H1 (cell line): ENCODE data around the gene SHTN1. TPM values are rescaled to one million over a fixed set of nuclear protein-coding genes. Genes with fewer than 3 reads are reported as not detected.

Source experiments
- CHD1 ChIP-seq: IDR thresholded peaks from 2 replicates; pipeline ENCODE4 v1.6.1; 2012; ENCODE audit warnings: low read depth, low read length, improper control_type of control experiment
- KDM4A ChIP-seq: IDR thresholded peaks from one replicate; pipeline ENCODE4 v1.7.1; 2012; ENCODE audit warnings: low read depth, mild to moderate bottlenecking, moderate library complexity, low read length, inconsistent platforms; ENCODE audit not compliant: severe bottlenecking
- PHF8 ChIP-seq: fragments of 200-600 bp; sonication (generic); conservative IDR thresholded peaks from 2 replicates; pipeline ENCODE4 v1.7.1; 2012; ENCODE audit warnings: low read depth, mild to moderate bottlenecking, inconsistent platforms, low read length, moderate library complexity
- POLR2AphosphoS5 ChIP-seq: IDR thresholded peaks from 2 replicates; pipeline ENCODE4 v1.6.1; 2011; ENCODE audit warnings: low read depth, low read length
- POU5F1 ChIP-seq: IDR thresholded peaks from 2 replicates; pipeline ENCODE4 v1.6.1; 2011; ENCODE audit warnings: low read depth, mild to moderate bottlenecking, low read length, moderate library complexity
- SIRT6 ChIP-seq: IDR thresholded peaks from one replicate; pipeline ENCODE4 v1.7.1; 2012; ENCODE audit warnings: low read length, inconsistent platforms
- SP2 ChIP-seq: IDR thresholded peaks from 2 replicates; pipeline ENCODE4 v1.6.1; 2012; ENCODE audit warnings: mild to moderate bottlenecking, low read length, inconsistent platforms
- SRF ChIP-seq: IDR thresholded peaks from 2 replicates; pipeline ENCODE4 v1.6.1; 2011; ENCODE audit warnings: mild to moderate bottlenecking, low read depth, low read length, moderate library complexity
- TBP ChIP-seq: IDR thresholded peaks from 2 replicates; pipeline ENCODE4 v1.6.1; 2011; ENCODE audit warnings: low read depth, low read length, improper control_type of control experiment
- TEAD4 ChIP-seq: IDR thresholded peaks from 2 replicates; pipeline ENCODE4 v1.6.1; 2012; ENCODE audit warnings: low read depth, low read length, inconsistent platforms, mixed read lengths
- polyA plus RNA-seq, 7 experiments: library from polyadenylated mRNA; depleted of rRNA in 3 of 7; stranded (reverse) in 5 of 7; unstranded in 2 of 7; fragments of >200 nt in 5 of 7; fragments of 200-250 nt in 2 of 7; gene quantifications; 1 replicate in 5 of 7; 2 replicates in 1 of 7; 4 replicates in 1 of 7; pipeline versions ENCODE4 v1.2.1 to v1.2.3, GENCODE V29; 2011 to 2013; ENCODE audit warnings: missing spikeins in 2 of 7, mixed read lengths in 2 of 7
- total RNA-seq: library from RNA; stranded (reverse); fragmentation: NEBNext Ultra II Directional; extraction: Animal tissue kit (Norgen Biotek cat#: 25700); gene quantifications from 2 replicates; pipeline ENCODE4 v1.2.1, GENCODE V29; 2021
- TF ChIP-seq, protein P1 (sequence below): fragments of 300-600 bp; sonication (generic); IDR thresholded peaks from 2 replicates; pipeline ENCODE4 v1.7.1; 2012; ENCODE audit warnings: low read length, moderate library complexity, mild to moderate bottlenecking, inconsistent platforms; ENCODE audit not compliant: insufficient replicate concordance

Gene SHTN1
- total and polyA plus RNA-seq, 2 of the 8 experiments (the other 6 are each of a cell fraction or from before 2014, with no cell fraction given) = 3.3 to 12.7 TPM

DNA sequence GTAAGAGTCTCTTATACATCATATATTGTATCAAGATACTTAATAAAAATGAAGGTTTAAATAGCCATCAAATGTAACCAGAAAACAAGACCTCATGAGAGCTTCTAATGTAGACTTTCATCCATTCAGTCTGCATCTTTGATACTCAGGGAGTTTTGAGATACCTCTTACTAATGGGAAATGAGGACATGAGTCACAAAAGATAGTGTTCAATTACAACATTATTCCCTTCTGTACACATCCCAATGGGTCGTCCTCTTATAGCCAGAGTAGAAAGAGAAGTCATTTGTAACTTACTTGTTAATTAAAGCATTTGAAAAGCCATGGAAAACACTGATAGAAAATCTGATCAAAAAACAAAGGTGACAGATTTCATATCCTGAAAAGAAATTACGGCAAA lies 19.4 kb downstream of the SHTN1 start (continued):
- TF ChIP-seq, protein P1, sequence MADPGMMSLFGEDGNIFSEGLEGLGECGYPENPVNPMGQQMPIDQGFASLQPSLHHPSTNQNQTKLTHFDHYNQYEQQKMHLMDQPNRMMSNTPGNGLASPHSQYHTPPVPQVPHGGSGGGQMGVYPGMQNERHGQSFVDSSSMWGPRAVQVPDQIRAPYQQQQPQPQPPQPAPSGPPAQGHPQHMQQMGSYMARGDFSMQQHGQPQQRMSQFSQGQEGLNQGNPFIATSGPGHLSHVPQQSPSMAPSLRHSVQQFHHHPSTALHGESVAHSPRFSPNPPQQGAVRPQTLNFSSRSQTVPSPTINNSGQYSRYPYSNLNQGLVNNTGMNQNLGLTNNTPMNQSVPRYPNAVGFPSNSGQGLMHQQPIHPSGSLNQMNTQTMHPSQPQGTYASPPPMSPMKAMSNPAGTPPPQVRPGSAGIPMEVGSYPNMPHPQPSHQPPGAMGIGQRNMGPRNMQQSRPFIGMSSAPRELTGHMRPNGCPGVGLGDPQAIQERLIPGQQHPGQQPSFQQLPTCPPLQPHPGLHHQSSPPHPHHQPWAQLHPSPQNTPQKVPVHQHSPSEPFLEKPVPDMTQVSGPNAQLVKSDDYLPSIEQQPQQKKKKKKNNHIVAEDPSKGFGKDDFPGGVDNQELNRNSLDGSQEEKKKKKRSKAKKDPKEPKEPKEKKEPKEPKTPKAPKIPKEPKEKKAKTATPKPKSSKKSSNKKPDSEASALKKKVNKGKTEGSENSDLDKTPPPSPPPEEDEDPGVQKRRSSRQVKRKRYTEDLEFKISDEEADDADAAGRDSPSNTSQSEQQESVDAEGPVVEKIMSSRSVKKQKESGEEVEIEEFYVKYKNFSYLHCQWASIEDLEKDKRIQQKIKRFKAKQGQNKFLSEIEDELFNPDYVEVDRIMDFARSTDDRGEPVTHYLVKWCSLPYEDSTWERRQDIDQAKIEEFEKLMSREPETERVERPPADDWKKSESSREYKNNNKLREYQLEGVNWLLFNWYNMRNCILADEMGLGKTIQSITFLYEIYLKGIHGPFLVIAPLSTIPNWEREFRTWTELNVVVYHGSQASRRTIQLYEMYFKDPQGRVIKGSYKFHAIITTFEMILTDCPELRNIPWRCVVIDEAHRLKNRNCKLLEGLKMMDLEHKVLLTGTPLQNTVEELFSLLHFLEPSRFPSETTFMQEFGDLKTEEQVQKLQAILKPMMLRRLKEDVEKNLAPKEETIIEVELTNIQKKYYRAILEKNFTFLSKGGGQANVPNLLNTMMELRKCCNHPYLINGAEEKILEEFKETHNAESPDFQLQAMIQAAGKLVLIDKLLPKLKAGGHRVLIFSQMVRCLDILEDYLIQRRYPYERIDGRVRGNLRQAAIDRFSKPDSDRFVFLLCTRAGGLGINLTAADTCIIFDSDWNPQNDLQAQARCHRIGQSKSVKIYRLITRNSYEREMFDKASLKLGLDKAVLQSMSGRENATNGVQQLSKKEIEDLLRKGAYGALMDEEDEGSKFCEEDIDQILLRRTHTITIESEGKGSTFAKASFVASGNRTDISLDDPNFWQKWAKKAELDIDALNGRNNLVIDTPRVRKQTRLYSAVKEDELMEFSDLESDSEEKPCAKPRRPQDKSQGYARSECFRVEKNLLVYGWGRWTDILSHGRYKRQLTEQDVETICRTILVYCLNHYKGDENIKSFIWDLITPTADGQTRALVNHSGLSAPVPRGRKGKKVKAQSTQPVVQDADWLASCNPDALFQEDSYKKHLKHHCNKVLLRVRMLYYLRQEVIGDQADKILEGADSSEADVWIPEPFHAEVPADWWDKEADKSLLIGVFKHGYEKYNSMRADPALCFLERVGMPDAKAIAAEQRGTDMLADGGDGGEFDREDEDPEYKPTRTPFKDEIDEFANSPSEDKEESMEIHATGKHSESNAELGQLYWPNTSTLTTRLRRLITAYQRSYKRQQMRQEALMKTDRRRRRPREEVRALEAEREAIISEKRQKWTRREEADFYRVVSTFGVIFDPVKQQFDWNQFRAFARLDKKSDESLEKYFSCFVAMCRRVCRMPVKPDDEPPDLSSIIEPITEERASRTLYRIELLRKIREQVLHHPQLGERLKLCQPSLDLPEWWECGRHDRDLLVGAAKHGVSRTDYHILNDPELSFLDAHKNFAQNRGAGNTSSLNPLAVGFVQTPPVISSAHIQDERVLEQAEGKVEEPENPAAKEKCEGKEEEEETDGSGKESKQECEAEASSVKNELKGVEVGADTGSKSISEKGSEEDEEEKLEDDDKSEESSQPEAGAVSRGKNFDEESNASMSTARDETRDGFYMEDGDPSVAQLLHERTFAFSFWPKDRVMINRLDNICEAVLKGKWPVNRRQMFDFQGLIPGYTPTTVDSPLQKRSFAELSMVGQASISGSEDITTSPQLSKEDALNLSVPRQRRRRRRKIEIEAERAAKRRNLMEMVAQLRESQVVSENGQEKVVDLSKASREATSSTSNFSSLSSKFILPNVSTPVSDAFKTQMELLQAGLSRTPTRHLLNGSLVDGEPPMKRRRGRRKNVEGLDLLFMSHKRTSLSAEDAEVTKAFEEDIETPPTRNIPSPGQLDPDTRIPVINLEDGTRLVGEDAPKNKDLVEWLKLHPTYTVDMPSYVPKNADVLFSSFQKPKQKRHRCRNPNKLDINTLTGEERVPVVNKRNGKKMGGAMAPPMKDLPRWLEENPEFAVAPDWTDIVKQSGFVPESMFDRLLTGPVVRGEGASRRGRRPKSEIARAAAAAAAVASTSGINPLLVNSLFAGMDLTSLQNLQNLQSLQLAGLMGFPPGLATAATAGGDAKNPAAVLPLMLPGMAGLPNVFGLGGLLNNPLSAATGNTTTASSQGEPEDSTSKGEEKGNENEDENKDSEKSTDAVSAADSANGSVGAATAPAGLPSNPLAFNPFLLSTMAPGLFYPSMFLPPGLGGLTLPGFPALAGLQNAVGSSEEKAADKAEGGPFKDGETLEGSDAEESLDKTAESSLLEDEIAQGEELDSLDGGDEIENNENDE = no peak
- TF ChIP-seq CHD1 (no peak), POLR2AphosphoS5 (no peak), SIRT6 (no peak), POU5F1 (no peak), KDM4A (no peak), SRF (no peak), SP2 (no peak), TEAD4 (no peak), TBP (no peak), PHF8 (no peak)
